RKO (cell line): ENCODE measurements around the gene RAD17.
"Not testable (repeated sequence)": the region's sequence is repeated elsewhere in the genome, so short reads cannot be mapped to it uniquely, and the experiment has no call there.

Experiments
- DNase-seq: peaks from one replicate; pipeline ENCODE4 v3.0.0-alpha.2; 2016; ENCODE audit warnings: low spot score

Gene RAD17, protein sequence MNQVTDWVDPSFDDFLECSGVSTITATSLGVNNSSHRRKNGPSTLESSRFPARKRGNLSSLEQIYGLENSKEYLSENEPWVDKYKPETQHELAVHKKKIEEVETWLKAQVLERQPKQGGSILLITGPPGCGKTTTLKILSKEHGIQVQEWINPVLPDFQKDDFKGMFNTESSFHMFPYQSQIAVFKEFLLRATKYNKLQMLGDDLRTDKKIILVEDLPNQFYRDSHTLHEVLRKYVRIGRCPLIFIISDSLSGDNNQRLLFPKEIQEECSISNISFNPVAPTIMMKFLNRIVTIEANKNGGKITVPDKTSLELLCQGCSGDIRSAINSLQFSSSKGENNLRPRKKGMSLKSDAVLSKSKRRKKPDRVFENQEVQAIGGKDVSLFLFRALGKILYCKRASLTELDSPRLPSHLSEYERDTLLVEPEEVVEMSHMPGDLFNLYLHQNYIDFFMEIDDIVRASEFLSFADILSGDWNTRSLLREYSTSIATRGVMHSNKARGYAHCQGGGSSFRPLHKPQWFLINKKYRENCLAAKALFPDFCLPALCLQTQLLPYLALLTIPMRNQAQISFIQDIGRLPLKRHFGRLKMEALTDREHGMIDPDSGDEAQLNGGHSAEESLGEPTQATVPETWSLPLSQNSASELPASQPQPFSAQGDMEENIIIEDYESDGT

DNA sequence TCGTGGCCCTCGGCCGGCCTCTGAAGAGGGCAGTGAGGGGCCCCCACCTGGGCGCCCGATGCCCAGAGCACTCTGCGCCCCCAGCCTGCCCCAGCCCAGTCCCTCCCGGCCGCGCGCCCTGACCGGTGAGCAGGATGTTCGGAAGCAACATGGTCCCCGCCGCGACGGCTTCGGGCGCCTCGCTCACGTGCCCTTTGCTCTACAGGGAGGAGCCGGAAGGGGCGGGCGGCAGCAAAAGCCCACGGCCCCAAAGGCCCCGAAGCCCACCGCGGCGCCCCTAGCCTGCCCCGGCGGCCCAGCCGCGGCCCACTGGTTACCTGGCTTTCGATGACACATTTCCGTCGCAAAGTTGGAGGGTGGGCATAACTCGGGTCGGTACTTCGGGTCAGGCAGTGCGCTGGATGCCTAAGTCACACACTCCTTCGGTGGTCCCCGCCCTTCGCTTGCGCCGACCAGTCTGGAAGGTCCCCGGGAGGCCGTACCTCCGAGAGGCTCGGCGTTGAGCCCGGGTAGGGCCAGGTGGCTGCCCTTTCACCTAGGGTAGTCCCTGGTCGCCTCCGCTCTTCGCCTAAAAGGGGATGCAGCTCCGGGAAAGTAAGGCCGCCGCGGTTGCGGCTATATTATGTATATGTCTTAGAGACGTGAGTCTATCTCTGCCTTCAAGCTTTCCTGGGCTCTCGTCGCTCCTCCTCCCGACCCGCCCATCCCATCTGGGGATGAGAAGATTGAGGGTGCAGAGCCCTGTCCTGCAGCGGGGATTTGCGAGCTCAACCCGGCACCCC, at the start of gene RAD17, which contains the start of the genes AK6 and TAF9:
Gene RAD17, plus strand, starts transcription at position 479 of the 782 bp plus-strand sequence. CDS start 2,391 bp downstream, outside the sequence.
Gene AK6, minus strand, starts transcription at position 181 of the 782 bp plus-strand sequence. Its CDS starts 30 bp downstream, at position 151.
Gene TAF9, minus strand, starts transcription at position 181 of the 782 bp plus-strand sequence. CDS start 3,783 bp downstream, outside the sequence.
- peak; percentile 92 for DNase-seq

DNA sequence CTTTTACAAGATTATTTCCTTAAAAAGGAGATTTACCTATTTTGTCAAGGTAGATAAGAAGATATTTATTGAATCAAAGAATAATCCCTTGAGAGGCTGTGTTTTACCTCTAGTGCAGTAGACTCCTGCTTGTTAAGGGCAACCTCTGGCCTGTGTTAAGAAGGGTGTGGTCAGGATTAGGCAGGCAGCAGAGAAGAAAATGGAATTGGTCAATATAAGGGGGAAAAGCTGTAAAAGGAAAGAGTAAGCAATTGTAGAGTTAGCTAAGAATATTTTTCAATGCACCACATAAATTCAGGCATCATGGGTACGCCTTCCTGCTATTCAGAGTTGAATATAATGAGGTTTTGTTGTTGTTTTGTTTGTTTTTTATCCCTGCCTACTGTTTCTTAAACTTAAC, 43.3 kb upstream of the RAD17 start:
- no peak for DNase-seq

DNA sequence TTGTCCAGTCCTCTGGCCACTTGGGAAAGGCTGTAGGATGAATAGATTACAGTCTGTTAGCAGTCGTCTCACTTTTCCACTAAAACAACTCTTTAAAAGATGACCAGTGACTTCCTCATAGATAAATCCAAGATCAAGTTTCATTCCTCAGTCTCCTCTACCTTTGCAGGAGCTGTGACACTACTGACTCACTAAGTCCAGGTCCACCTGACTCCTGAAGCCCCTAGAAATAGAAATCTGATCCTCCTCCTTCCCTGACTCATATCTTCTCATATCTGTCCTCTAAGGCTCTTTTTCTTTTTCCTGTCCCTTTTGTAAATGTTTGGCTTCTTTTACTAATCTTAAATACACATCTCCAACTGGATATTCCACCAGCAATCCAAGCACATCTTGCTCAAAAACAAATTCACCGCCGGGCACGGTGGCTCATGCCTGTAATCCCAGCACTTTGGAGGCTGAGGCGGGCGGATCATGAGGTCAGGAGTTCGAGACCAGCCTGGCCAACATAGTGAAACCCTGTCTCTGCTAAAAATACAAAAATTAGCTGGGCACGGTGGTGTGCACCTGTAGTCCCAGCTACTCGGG, 39.6 kb upstream of the RAD17 start:
- no peak for DNase-seq

DNA sequence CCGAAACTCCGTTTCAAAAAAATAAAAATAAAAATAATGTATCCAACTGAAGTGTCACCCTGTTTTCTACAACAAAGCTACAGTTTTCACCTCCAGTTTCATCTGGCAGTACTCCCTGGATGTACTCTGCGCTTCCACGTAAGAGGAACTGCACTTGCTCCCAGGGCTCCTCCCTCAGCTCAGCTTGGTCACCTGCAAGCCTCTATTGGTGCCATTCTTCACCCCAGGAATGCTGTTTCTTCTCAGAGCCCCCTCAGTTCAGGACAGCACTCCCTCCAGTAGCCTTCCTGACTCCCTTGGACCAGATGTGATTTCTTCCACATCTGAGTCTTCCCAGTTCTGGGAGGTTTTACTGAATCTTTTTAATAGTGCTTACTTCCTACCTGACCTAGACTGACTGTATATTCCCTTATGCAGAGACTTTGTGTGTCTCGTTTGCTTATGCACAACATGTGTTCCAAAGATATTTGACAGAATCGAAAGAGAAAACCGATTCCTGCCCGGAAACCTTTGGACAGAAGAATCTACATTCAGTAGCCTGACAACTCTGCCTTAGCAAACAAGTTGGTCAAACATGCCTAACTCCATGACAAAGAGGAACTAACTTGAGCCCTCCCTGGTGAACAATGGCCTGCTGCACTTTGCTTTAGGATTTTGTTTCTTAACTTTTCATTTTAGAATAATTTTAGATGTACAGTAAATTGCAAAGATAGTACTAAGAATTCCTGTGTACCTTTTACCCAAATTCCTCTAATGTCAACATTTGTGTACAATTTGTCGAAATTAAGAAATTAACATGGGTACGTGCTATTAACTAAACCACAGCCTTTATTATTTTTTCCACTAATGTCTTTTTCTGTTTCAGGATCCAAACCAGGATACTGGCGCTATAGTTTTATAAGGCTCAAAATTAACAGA, 37.8 kb upstream of the RAD17 start:
- peak; percentile 41 for DNase-seq

DNA sequence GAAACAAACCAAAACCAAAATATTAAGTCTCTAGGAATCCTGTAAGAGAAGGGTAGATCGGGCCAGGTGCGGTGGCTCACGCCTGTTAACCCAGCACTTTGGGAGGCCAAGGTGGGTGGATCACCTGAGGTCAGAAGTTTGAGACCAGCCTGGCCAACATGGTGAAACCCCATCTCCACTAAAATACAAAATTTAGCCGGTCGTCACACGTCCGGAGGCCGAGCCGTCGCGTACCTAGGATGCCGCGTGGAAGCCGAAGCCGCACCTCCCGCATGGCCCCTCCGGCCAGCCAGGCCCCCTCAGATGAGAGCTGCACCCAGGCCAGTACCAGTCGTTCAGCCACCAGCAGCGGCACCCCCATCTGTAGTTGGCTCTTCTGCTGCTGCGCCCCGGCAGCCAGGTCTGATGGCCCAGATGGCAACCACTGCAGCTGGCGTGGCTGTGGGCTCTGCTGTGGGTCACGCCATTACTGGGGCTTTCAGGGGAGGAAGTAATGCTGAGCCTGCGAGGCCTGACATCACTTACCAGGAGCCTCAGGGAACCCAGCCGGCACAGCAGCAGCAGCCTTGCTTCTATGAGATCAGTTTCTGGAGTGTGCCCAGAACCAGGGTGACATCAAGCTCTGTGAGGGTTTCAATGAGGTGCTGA, 35.8 kb upstream of the RAD17 start:
- DNase-seq, result not testable (repeated sequence)

DNA sequence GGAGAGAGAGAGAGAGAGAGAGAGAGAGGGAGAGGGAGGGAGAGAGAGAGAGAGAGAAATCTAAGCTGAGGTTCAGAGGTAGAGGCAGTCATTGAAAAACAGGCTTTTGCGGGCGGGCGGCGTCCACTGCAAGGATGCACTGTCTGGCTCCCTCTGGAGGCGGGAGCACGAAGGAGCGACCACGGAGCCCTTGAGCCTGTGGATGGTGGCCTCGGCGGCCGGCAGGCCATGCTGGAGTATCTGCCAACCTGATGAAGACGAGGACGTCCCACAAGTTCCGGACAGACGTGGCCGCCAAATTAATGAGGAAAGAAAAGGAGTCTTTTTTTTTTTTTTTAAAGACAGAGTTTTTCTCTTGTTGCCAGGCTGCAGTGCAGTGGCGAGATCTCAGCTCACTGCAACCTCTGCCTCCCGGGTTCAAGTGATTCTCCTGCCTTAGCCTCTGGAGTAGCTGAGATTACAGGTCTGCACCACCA, 34.8 kb upstream of the RAD17 start:
- peak; percentile 75 for DNase-seq

DNA sequence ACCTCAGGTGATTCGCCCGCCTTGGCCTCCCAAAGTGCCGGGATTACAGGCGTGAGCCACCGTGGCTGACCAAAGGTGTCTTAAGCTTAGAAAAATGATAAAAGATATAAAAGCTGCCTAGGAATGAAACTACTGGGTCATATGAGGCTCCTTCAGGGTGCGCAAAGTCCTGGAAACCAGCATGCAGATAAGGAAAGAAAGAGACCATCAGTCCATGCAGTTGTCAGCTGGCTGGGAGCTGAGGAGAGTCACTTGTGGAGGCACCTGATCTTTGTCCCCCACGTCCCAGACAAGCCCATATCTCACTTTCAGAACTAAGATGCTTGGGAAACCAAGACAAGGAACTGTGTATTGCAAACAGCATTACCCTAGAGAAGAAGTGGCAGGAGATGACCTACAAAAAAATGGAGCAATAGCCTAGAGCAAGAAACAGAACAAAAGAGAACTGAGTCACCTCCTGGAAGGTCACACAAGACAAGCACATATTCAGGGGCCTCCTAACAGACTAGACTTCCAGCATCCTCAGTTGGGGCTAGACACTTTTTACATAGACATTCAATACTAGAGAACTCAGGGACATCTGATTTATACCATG, 34.2 kb upstream of the RAD17 start:
- no peak for DNase-seq

DNA sequence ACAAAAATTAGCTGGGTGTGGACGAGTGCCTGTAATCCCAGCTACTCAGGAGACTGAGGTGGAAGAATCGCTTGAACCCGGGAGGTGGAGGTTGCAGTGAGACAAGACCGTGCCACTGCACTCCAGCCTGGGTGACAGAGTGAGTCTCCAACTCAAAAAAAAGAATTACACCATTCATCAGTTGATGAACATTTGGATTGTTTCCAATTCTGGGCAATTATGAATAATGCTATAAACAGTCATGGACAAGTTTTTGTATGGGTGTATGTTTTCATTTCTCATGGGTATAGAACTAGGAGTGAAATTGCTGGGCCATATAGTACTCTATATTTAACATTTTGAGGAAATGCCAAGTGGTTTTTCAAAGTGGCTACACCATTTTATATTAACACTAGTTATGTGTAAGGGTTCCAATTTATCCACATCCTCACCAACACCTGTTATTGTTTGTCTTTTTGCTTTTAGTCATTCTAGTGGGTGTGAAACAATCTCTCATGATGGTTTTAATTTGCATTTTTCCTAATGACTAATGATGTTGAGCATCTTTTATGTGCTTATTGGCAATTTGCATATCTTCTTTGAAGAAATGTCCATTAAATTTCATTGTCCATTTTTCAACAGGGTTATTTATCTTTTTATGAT, 28.0 kb upstream of the RAD17 start:
- DNase-seq, result peak; percentile 48

DNA sequence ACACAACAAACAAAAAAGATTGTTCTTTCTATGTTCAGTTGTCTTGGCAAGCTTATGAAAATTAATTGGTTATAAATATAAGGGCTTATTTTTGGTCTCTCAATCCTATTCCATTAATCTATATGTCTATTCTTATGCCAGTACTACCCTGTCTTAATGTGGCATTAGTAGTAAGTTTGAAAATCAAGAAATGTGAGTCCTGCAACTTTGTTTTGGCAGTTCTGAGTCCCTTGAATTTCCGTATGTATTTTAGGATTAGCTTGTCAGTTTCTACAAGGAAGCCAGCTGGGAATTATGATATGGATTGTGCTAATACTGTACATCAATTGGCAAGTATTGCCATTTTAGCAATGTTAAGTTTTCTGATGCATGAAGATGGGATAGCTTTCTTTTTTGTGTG, 26.5 kb upstream of the RAD17 start:
- no peak for DNase-seq

DNA sequence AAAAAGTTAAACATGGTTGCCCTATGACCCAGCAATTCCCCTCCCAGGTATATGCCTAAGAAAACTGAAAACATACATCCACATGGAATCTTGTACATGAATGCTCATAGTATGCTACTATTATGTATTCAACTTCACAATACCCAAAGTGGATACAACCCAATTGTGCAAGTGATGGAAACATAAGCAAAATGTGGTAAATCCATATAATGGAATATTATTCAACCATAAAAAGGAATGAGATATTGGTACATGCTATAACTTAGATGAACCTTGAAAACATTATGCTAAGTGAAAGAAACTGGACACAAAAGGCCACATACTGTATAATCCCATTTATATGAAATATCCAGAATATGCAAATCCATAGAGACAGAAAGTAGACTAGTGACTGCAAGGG, 19.0 kb upstream of the RAD17 start:
- no peak for DNase-seq

DNA sequence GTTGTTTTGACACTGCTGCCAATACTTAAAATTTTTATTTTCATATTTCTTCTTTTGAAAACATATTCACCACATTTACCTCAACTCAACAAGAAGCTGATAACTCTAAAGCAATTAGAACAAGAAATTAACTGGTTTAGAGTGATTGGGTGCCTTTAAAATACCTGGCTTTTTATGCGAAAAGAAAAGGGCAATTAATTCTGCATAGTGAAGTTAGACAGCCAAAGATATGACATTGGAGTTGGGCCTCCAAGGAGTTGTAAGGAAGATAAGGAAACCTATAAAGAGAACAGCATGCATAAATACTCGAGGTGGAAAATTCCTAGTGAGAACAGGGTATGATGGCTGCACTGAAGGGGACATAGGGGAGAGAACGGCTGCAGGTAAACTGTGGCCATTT, 9.9 kb upstream of the RAD17 start:
- DNase-seq, result no peak

DNA sequence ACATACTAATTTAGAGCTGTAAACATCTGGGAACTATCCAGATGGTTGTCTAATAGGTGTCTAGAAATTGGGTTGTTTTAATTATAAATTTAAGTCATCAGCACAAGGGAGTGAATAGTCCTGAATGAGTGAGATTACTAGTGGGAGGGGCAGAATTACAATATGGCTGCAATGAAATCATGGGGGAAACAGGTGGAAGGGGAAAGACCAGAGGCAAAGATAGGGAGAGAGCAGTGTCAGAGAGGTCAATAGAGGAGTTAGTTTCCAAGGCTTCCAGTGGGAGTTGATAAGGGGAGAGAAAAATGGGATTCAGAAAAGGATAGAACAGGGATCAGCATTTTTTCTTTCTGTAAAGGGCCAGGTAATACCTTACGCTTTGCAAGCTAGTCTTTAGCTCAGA, 9.2 kb upstream of the RAD17 start:
- no peak for DNase-seq

DNA sequence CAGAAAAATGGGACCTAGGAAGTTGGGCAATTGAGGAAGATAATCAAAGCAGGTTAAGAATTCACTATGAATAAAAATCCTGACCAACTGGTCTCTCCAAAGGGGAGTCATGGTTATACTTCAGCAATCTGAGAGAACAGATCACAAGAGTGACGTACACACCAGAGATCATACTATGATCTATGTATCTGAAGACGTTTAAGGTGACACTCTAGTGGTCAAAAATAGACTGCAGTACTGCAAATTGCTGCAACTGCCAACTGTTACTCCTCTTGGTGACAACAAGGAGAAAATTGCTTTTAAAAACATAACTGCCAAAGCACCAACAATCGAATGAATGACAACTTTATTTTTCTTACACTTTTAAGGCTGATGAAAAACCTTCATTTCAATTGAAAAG, 5.2 kb upstream of the RAD17 start:
- DNase-seq, result peak; percentile 69

DNA sequence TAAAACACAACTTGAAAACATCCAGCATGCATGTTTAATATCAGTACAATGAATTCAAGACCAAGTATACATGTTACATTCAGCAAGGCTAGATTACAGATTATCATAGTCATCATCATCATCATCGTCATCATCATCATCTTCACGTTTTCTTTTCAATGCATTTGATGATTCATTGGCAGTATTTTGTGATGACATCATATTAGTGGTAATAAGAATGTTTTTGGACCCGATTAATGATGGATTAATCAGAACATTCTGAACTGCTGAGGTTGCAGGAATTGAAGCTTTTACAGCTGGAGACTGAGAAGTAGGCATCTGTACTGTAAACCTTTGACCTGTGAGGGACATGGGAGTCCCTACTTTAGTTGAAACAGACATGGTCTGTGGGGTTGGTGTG, 4.8 kb upstream of the RAD17 start:
- DNase-seq, result no peak

DNA sequence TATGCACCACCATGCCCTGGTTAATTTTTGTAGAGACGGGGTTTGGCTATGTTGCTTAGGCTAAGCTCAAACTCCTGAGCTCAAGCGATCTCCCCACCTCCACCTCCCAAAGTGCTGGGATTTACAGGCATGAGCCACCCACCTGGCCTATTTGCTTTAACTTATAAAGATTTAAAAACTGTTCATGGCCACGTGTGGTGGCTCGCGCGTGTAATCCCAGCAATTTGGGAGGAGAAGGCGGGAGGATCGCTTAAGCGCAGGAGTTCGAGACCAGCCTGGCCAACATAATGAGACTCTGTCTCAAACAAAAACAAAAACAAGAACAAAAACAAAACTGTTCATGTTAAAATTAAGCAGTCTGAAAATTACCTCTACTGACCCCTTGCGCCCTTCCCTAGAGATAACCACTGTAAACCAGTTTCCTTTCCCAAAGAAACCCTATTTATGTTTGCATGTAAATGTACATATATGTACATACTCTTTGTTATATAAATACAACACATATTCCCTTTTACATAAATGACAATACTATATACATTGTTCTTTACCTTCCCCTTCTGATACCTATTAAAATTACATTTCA, 1.8 kb upstream of the RAD17 start:
- peak; percentile 39 for DNase-seq

DNA sequence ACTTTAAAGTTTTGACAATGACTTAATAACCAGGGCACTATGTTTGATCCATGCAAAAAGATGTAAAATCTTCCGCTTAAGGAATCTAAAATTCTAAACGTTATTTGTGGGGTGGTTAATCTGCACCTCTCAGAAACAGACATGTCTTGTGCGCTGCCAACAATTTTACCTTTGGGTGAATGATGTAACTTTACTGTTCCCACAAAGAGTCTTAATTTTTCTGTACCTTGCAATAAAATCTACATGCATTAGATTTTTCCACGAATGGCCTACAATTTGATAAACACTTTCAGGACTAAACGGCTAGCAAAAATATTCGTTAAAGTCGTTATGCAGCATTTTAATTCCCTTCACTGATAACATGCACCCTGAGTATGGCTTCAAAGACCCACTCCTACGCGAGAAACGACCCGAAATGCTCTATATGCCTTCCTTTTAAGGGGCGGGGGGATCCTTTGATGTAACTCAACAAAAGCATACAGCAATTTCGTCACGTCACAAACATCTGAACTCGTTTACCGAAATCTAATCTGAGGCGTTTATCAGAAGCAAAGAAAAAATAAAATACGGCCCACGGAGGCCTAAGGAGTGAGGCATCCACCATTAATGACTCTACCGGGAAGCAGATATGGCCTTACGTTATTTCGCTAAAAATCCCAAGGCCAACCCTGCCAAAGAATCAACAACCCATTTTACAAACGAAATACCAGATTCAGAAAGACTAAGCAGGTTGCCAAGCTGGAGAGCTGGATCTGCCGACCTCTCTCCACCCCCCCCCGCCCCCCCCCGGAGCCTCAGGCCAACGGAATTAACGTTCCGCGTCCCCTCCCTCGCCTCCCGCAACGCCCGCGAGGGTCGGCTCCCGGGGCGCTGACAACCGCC, 919 bp upstream of the RAD17 start:
- DNase-seq, result peak; percentile 41

DNA sequence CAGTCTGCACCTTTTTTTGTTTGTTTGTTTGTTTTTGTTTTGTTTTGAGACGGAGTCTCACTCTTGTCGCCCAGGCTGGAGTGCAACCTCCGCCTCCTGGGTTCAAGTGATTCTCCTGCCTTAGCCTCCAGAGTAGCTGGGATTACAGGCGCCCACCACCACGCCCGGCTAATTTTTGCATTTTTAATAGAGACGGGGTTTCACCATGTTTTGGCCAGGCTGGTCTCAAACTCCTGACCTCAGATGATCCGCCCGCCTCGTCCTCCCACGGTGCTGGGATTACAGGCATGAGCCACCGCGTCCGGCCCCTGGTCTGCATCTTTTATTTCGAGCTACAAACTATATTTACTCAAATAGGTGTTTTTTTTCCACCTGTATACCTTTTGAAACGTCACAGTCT, 717 bp downstream of the RAD17 start:
- peak; percentile 28 for DNase-seq

DNA sequence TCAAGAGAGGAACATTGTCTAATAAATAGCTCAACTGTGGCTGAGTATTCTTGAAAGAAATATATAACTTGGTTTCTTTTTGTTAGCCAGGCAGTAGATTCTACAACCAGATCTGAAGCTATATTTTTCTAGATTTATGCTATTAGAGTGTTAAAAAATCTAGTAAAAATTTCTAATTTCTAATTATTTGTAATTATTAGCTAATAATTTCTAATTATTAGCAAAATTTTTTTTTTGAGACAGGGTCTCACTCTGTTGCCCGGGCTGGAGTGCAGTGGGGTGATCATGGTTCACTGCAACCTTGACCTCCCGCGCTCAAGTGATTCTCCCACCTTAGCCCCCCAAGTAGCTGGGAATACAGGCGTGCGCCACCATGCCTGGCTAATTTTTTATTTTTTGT, 2.8 kb downstream of the RAD17 start:
- DNase-seq, result no peak
